Mesothelial cell of epicardium (in vitro differentiated cells): ENCODE results near the gene SPIC. TPM values are rescaled to one million over a fixed set of nuclear protein-coding genes. Genes with fewer than 3 reads are reported as not detected.

Source experiments
- DNase-seq, 2 experiments: peaks; one replicate each; pipeline ENCODE4 v3.0.0; 2021; ENCODE audit warnings: low spot score in 2 of 2; ENCODE audit not compliant: unreplicated experiment in 2 of 2
- H3K27ac Mint-ChIP-seq: 2 replicates; pipeline ENCODE4 v1.8.0; 2021; ENCODE audit warnings: mixed read lengths
- H3K27me3 Mint-ChIP-seq: 2 replicates; pipeline ENCODE4 v1.8.0; 2021; ENCODE audit warnings: low read depth, mixed read lengths
- H3K36me3 Mint-ChIP-seq: 2 replicates; pipeline ENCODE4 v1.8.0; 2021; ENCODE audit warnings: mixed read lengths
- H3K4me1 Mint-ChIP-seq: 2 replicates; pipeline ENCODE4 v1.8.0; 2021; ENCODE audit warnings: mixed read lengths
- H3K4me3 Mint-ChIP-seq: 2 replicates; pipeline ENCODE4 v1.8.0; 2021; ENCODE audit warnings: mild to moderate bottlenecking, moderate library complexity, mixed read lengths
- H3K9me3 Mint-ChIP-seq: 2 replicates; pipeline ENCODE4 v1.8.0; 2021; ENCODE audit warnings: mixed read lengths
- CTCF ChIP-seq: fragments of 200-600 bp; sonication (generic); IDR thresholded peaks from one replicate; pipeline ENCODE4 v1.5.0; 2021; ENCODE audit warnings: antibody characterized with exemption; ENCODE audit not compliant: unreplicated experiment
- total RNA-seq: library from RNA; stranded (reverse); gene quantifications from 3 replicates; pipeline ENCODE4 v1.2.1, GENCODE V29; 2021

SPIC gene
- total RNA-seq, 1 donor from 2014 or later = not detected

DNA sequence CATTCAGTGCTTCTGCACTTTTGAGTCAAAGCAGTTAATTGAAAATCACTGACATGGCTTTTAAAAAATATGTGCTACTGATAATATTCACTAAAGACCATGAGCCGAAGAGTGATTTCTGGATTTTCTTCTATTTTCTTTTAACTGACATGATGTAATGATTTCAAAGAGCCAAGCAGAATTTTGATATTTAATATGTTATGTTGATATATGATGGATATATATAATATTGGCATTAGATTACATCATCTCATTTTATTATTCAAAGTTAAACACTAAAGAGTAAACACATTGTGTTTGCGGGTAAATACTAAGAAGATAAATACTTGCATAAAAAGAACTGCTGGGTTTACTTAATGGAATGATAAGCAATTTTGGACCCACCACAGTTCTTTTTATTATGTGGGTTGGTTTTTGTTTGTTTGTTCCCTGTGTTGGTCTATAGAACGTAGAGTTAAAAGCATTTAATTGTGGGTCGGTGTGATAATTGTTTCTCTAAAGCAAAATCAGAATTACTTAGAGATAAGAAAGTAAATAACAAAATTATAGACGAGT lies 692 bp downstream of the SPIC start:
- H3K4me1 Mint-ChIP-seq = no peaks in the 10 kb centered on the region
- peaks cover 21% of the 10 kb centered on the region for H3K27me3 Mint-ChIP-seq
- no peak for TF ChIP-seq CTCF
- no peak for DNase-seq
- no peaks in the 10 kb centered on the region for H3K36me3 Mint-ChIP-seq
- H3K9me3 Mint-ChIP-seq = no peaks in the 10 kb centered on the region
- no peak overlapping the region for H3K4me3 Mint-ChIP-seq
- no peak overlapping the region for H3K27ac Mint-ChIP-seq

DNA sequence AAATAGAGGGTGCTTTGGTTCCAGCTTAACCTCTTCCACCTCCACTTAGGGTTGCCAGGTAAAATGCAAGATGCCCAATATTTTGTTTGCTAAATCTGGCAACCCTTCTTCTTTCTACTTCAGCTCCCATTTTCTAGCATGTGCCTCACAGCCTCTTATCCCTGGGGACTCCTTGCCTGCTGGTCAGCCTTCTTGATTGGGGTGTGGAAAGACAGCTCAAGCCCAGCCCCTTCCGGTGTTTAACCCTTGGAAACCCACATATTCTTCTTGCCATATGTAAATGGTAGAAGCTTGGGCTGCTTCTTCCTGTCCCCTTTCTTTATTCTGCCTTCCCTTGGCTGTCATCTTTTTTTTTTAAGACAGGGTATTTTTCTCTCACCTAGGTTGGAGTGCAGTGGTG lies 5.7 kb downstream of the SPIC start:
- H3K4me1 Mint-ChIP-seq = no peaks in the 10 kb centered on the region
- TF ChIP-seq CTCF = no peak
- H3K36me3 Mint-ChIP-seq = no peaks in the 10 kb centered on the region
- peaks cover 10% of the 10 kb centered on the region for H3K27me3 Mint-ChIP-seq
- H3K9me3 Mint-ChIP-seq = no peaks in the 10 kb centered on the region
- DNase-seq = no peak
- no peak overlapping the region for H3K27ac Mint-ChIP-seq
- no peak overlapping the region for H3K4me3 Mint-ChIP-seq

DNA sequence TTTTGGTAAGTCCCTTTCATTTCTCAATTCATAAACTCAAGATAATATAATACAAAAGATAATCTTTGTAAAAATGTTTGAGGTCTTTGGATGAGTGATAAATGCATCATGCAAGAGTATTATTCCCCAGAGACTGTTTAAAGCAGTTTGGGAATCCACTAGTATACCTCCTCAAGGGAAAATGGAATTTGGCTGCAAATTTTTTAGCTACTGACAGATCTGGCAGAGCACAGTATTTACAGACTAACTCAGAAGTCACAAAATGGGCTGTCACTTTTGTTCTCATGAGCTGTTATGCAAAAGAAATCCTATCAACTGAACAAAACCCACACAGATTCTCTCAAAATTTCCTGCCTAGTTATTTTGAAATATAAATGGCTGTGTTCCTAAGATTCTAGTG lies 9.9 kb downstream of the SPIC start:
- DNase-seq = no peak
- no peak for TF ChIP-seq CTCF
- Mint-ChIP-seq H3K36me3 (no peaks in the 10 kb centered on the region), H3K27ac (no peak overlapping the region), H3K9me3 (no peaks in the 10 kb centered on the region), H3K4me1 (no peaks in the 10 kb centered on the region), H3K27me3 (peaks cover 11% of the 10 kb centered on the region), H3K4me3 (no peak overlapping the region)

- no peaks in the 10 kb centered on the region for H3K4me1 Mint-ChIP-seq
- no peak overlapping the region for H3K4me3 Mint-ChIP-seq
- no peaks in the 10 kb centered on the region for H3K9me3 Mint-ChIP-seq
- H3K27me3 Mint-ChIP-seq = peaks cover 17% of the 10 kb centered on the region
- H3K36me3 Mint-ChIP-seq = no peaks in the 10 kb centered on the region
- TF ChIP-seq CTCF = no peak
- no peak overlapping the region for H3K27ac Mint-ChIP-seq
- DNase-seq = no peak
Observed at GRCh38 chr12:101488469-101488868, 13.3 kb downstream of the SPIC start.

DNA sequence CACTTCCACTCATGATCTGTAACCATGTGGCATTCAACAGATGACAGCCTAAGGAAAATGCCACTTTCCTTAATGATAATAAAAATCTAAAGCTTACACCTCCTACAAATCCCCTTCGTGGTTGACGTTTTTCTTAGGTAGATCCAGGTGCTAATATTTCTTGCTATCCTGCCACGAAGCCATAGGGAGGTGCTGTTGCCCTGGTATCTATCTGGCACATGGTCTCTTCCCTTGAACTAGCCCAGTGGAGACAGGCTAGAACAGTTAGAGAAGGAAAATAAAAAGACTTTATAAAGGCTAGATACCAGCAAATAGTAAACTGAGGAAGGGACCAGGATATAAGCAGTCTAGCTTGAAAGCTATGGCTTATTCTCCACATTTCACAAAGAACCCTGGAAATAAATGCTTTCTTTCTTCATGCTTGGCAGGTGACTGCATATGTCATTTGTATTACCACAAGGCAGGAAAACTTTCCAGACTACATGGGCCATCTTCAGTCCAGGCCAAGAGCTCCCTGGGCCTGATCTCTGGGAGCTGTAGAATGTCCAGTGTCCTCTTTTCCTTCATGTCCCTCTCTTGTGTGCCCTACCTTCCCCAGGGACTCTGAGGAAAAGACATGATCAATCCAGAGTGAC lies 15.3 kb downstream of the SPIC start:
- no peak for DNase-seq
- H3K27me3 Mint-ChIP-seq = peaks cover 17% of the 10 kb centered on the region
- H3K27ac Mint-ChIP-seq = no peak overlapping the region
- no peaks in the 10 kb centered on the region for H3K36me3 Mint-ChIP-seq
- H3K9me3 Mint-ChIP-seq = no peaks in the 10 kb centered on the region
- no peaks in the 10 kb centered on the region for H3K4me1 Mint-ChIP-seq
- H3K4me3 Mint-ChIP-seq = no peak overlapping the region
- TF ChIP-seq CTCF = no peak
